ENCODE results near the gene SAA4.

Gene SAA4

GRCh38 chr11:18259259-18259658 lies 22.7 kb upstream of the SAA4 start:
- no peak for TF ChIP-seq OSR1 (CRISPR knock-in tag; IDR thresholded peaks at IDR 0.05)
- TF ChIP-seq ZC3H10 (CRISPR knock-in tag; IDR thresholded peaks at IDR 0.05): no peak
- TF ChIP-seq, protein P1, sequence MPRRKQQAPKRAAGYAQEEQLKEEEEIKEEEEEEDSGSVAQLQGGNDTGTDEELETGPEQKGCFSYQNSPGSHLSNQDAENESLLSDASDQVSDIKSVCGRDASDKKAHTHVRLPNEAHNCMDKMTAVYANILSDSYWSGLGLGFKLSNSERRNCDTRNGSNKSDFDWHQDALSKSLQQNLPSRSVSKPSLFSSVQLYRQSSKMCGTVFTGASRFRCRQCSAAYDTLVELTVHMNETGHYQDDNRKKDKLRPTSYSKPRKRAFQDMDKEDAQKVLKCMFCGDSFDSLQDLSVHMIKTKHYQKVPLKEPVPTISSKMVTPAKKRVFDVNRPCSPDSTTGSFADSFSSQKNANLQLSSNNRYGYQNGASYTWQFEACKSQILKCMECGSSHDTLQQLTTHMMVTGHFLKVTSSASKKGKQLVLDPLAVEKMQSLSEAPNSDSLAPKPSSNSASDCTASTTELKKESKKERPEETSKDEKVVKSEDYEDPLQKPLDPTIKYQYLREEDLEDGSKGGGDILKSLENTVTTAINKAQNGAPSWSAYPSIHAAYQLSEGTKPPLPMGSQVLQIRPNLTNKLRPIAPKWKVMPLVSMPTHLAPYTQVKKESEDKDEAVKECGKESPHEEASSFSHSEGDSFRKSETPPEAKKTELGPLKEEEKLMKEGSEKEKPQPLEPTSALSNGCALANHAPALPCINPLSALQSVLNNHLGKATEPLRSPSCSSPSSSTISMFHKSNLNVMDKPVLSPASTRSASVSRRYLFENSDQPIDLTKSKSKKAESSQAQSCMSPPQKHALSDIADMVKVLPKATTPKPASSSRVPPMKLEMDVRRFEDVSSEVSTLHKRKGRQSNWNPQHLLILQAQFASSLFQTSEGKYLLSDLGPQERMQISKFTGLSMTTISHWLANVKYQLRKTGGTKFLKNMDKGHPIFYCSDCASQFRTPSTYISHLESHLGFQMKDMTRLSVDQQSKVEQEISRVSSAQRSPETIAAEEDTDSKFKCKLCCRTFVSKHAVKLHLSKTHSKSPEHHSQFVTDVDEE (CRISPR knock-in tag; IDR thresholded peaks at IDR 0.05): no peak
- no peak for ATAC-seq

DNA sequence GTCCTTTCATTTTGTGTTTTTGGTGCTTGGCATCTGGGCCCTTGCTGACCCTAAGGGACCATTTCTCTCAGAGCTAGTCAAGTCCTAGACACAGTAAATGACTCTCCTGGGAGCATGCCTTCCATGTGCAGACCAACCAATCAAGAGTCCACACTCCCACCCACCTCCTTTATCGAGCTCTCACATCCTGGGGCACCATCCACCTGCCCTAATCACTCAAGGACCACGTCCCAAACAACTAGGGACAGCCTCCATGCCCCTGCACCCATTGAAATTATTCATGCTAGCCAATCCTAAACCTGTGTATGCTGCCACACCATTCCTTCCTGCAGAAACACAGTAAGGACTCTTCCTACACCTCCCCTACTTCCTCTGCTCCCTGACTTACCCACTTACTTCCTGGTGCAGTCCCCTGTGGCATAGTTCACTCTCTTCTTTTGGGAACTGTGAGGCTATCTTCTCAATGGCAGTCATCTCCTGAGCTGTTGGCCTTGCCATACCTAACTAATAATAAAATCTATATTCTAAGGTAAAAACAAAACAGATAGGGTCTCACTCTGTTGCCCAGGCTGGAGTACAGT lies 18.3 kb upstream of the SAA4 start:
- TF ChIP-seq OSR1 (CRISPR knock-in tag; IDR thresholded peaks at IDR 0.05): no peak
- TF ChIP-seq SNAI2 (CRISPR knock-in tag; IDR thresholded peaks at IDR 0.05): no peak
- no peak for TF ChIP-seq ZNF8 (CRISPR knock-in tag; IDR thresholded peaks at IDR 0.05)
- no peak for TF ChIP-seq ZFP30 (CRISPR knock-in tag; IDR thresholded peaks at IDR 0.05)
- ATAC-seq: no peak

- TF ChIP-seq GLIS3 (CRISPR knock-in tag; IDR thresholded peaks at IDR 0.05) (no peak), ZNF70 (CRISPR knock-in tag; IDR thresholded peaks at IDR 0.05) (no peak), TOX (CRISPR knock-in tag; IDR thresholded peaks at IDR 0.05; ENCODE audit: borderline replicate concordance) (no peak), CREB5 (CRISPR knock-in tag; IDR thresholded peaks at IDR 0.05; ENCODE audit: low read depth) (no peak), ZC3H10 (CRISPR knock-in tag; IDR thresholded peaks at IDR 0.05) (no peak), ZFP3 (CRISPR knock-in tag; IDR thresholded peaks at IDR 0.05) (no peak), ZFP30 (CRISPR knock-in tag; IDR thresholded peaks at IDR 0.05) (no peak), ARNTL (CRISPR knock-in tag; IDR thresholded peaks at IDR 0.05; ENCODE audit: borderline replicate concordance, low read depth) (no peak), ZNF8 (CRISPR knock-in tag; IDR thresholded peaks at IDR 0.05) (no peak), PPARA (CRISPR knock-in tag; IDR thresholded peaks at IDR 0.05; ENCODE audit: borderline replicate concordance) (no peak), RARB (CRISPR knock-in tag; IDR thresholded peaks at IDR 0.05) (no peak), ESRRG (CRISPR knock-in tag; IDR thresholded peaks at IDR 0.05) (no peak), BACH2 (CRISPR knock-in tag; IDR thresholded peaks at IDR 0.05; ENCODE audit: borderline replicate concordance) (no peak)
- TF ChIP-seq, protein P1 (CRISPR knock-in tag; IDR thresholded peaks at IDR 0.05): no peak
- TF ChIP-seq, protein P2, sequence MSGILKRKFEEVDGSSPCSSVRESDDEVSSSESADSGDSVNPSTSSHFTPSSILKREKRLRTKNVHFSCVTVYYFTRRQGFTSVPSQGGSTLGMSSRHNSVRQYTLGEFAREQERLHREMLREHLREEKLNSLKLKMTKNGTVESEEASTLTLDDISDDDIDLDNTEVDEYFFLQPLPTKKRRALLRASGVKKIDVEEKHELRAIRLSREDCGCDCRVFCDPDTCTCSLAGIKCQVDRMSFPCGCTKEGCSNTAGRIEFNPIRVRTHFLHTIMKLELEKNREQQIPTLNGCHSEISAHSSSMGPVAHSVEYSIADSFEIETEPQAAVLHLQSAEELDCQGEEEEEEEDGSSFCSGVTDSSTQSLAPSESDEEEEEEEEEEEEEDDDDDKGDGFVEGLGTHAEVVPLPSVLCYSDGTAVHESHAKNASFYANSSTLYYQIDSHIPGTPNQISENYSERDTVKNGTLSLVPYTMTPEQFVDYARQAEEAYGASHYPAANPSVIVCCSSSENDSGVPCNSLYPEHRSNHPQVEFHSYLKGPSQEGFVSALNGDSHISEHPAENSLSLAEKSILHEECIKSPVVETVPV (CRISPR knock-in tag; IDR thresholded peaks at IDR 0.05): no peak
- TF ChIP-seq, protein P3, sequence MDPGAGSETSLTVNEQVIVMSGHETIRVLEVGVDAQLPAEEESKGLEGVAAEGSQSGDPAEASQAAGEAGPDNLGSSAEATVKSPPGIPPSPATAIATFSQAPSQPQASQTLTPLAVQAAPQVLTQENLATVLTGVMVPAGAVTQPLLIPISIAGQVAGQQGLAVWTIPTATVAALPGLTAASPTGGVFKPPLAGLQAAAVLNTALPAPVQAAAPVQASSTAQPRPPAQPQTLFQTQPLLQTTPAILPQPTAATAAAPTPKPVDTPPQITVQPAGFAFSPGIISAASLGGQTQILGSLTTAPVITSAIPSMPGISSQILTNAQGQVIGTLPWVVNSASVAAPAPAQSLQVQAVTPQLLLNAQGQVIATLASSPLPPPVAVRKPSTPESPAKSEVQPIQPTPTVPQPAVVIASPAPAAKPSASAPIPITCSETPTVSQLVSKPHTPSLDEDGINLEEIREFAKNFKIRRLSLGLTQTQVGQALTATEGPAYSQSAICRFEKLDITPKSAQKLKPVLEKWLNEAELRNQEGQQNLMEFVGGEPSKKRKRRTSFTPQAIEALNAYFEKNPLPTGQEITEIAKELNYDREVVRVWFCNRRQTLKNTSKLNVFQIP (CRISPR knock-in tag; IDR thresholded peaks at IDR 0.05; ENCODE audit: borderline replicate concordance, low read depth): no peak
- TF ChIP-seq, protein P4, sequence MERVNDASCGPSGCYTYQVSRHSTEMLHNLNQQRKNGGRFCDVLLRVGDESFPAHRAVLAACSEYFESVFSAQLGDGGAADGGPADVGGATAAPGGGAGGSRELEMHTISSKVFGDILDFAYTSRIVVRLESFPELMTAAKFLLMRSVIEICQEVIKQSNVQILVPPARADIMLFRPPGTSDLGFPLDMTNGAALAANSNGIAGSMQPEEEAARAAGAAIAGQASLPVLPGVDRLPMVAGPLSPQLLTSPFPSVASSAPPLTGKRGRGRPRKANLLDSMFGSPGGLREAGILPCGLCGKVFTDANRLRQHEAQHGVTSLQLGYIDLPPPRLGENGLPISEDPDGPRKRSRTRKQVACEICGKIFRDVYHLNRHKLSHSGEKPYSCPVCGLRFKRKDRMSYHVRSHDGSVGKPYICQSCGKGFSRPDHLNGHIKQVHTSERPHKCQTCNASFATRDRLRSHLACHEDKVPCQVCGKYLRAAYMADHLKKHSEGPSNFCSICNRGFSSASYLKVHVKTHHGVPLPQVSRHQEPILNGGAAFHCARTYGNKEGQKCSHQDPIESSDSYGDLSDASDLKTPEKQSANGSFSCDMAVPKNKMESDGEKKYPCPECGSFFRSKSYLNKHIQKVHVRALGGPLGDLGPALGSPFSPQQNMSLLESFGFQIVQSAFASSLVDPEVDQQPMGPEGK (CRISPR knock-in tag; IDR thresholded peaks at IDR 0.05; ENCODE audit: borderline replicate concordance): no peak
- no peak for ATAC-seq
These were observed 17.3 kb upstream of the SAA4 start for GRCh38 chr11:18253778-18254338.
